Endothelial cell of umbilical vein (primary cell): Measurements from ENCODE around the gene POLR3G. TPM values are rescaled to one million over a fixed set of nuclear protein-coding genes. Genes with fewer than 3 reads are reported as not detected.

ENCODE experiments used
- BruUV-seq: library from RNA; stranded (reverse); fragments of 400-500 nt; replicated peaks from 2 replicates; lab custom pipeline; 2021; lab: Mats Ljungman, UMichigan
- CTCF ChIA-PET: fragments of 300-600, 350-600 bp; sonication (Branson Sonifier 250); formaldehyde crosslinking; loops from one replicate; lab custom pipeline; 2021; ENCODE audit warnings: antibody characterized with exemption, inconsistent platforms; lab: Charles Lee
- POLR2A ChIA-PET: fragments of 300-600, 350-600 bp; sonication (Branson Sonifier 250); formaldehyde crosslinking; loops from one replicate; lab custom pipeline; 2021; ENCODE audit warnings: antibody characterized with exemption, inconsistent platforms; lab: Charles Lee
- DNase-seq: peaks from one replicate; pipeline ENCODE4 v3.0.0-alpha.2; 2011; ENCODE audit warnings: low read depth, low spot score
- FAIRE-seq: peaks from 2 replicates; lab custom pipeline; 2011; peaks lifted over from hg19 to GRCh38; lab: Jason Lieb, UNC
- H2AFZ ChIP-seq: 2 replicates; pipeline ENCODE4 v1.6.0; 2012; ENCODE audit warnings: low read depth, low read length, control low read depth, inconsistent platforms
- H3K27ac ChIP-seq: 2 replicates; pipeline ENCODE4 v1.5.1; 2011; ENCODE audit warnings: low read depth, mild to moderate bottlenecking, control low read depth, low read length, moderate library complexity; ENCODE audit not compliant: insufficient read depth
- H3K27me3 ChIP-seq, 2 experiments: 2 replicates each; pipeline versions ENCODE4 v1.6.0 to v1.6.1; 2011; ENCODE audit warnings: low read length in 2 of 2, mixed read lengths in 1 of 2; ENCODE audit not compliant: control insufficient read depth in 2 of 2, insufficient read depth in 2 of 2
- H3K36me3 ChIP-seq, 2 experiments: 2 replicates in 1 of 2; 3 replicates in 1 of 2; pipeline ENCODE4 v1.5.1; 2011; ENCODE audit warnings: low read length in 2 of 2, mild to moderate bottlenecking in 1 of 2, moderate library complexity in 1 of 2; ENCODE audit not compliant: control insufficient read depth in 2 of 2, insufficient read depth in 2 of 2; ENCODE audit errors: extremely low read depth in 1 of 2
- H3K4me1 ChIP-seq: 3 replicates; pipeline ENCODE4 v1.5.1; 2011; ENCODE audit warnings: mild to moderate bottlenecking, low read length; ENCODE audit not compliant: control insufficient read depth, insufficient read depth; ENCODE audit errors: extremely low read depth
- H3K4me2 ChIP-seq: 2 replicates; pipeline ENCODE4 v1.6.1; 2011; ENCODE audit warnings: low read length, control low read depth, mixed read lengths; ENCODE audit not compliant: insufficient read depth
- H3K4me3 ChIP-seq, 3 experiments: fragments of 200-600 bp in 1 of 3; sonication (generic), shearing (Covaris generic) in 1 of 3; replicated peaks in 1 of 3; 2 replicates each; pipeline ENCODE4 v1.5.1; 2011 to 2016; ENCODE audit warnings: control low read depth in 3 of 3, low read length in 3 of 3, mild to moderate bottlenecking in 2 of 3, inconsistent platforms in 1 of 3, low read depth in 1 of 3, moderate library complexity in 1 of 3; ENCODE audit not compliant: insufficient read depth in 1 of 3
- H3K79me2 ChIP-seq: 2 replicates; pipeline ENCODE4 v1.6.0; 2012; ENCODE audit warnings: low read length, inconsistent platforms; ENCODE audit not compliant: control insufficient read depth, insufficient read depth
- H3K9ac ChIP-seq: replicated peaks from 2 replicates; pipeline ENCODE3; 2011; ENCODE audit warnings: low read length, control low read depth; ENCODE audit not compliant: insufficient read depth; ENCODE audit errors: extremely low read depth
- H3K9me1 ChIP-seq: replicated peaks from 3 replicates; pipeline ENCODE4 v1.6.0; 2011; ENCODE audit warnings: mild to moderate bottlenecking, low read length; ENCODE audit not compliant: control insufficient read depth, insufficient read depth; ENCODE audit errors: extremely low read depth
- H3K9me3 ChIP-seq: replicated peaks from 2 replicates; pipeline ENCODE4 v1.5.1; 2012; ENCODE audit warnings: low read length, inconsistent platforms; ENCODE audit not compliant: control insufficient read depth, insufficient read depth
- H4K20me1 ChIP-seq: replicated peaks from 2 replicates; pipeline ENCODE3; 2011; ENCODE audit warnings: mild to moderate bottlenecking, low read length; ENCODE audit not compliant: control insufficient read depth, insufficient read depth; ENCODE audit errors: extremely low read depth
- EZH2 ChIP-seq: IDR thresholded peaks from 2 replicates; pipeline ENCODE4 v1.6.1; 2012; ENCODE audit warnings: borderline replicate concordance, low read depth, mild to moderate bottlenecking, moderate library complexity, low read length, inconsistent platforms; ENCODE audit not compliant: severe bottlenecking
- FOS ChIP-seq: IDR thresholded peaks from 2 replicates; pipeline ENCODE4 v1.6.1; 2011; ENCODE audit warnings: mild to moderate bottlenecking, low read length, moderate library complexity, borderline replicate concordance; ENCODE audit not compliant: insufficient read depth
- GATA2 ChIP-seq: IDR thresholded peaks from 2 replicates; pipeline ENCODE4 v1.7.0; 2011; ENCODE audit warnings: low read depth, mild to moderate bottlenecking, moderate library complexity, mixed read lengths, low read length; ENCODE audit not compliant: insufficient read length, insufficient read depth
- JUN ChIP-seq: IDR thresholded peaks from 2 replicates; pipeline ENCODE4 v1.6.1; 2011; ENCODE audit warnings: borderline replicate concordance, low read depth; ENCODE audit not compliant: insufficient read length, insufficient read depth
- MYC ChIP-seq: IDR thresholded peaks from one replicate; pipeline ENCODE4 v1.6.1; 2011; ENCODE audit warnings: mild to moderate bottlenecking, low read depth, low read length
- POLR2A ChIP-seq: IDR thresholded peaks from 2 replicates; pipeline ENCODE4 v1.6.1; 2012; ENCODE audit warnings: low read depth, mild to moderate bottlenecking, control low read depth, low read length
- POLR2AphosphoS5 ChIP-seq: IDR thresholded peaks from 2 replicates; pipeline ENCODE4 v1.6.1; 2012; ENCODE audit warnings: low read depth, mild to moderate bottlenecking, control low read depth, low read length, moderate library complexity; ENCODE audit not compliant: insufficient read depth
- dilution Hi-C: fragments of 300-500 bp; cut with MboI; formaldehyde crosslinking; loops from one replicate; pipeline ENCODE4 v1.15.0; 2019; ENCODE audit warnings: low sequenced_read_pairs; ENCODE audit not compliant: extremely low pct_ligation_motif_present
- intact Hi-C: fragments of 100-400 bp; cut with micrococcal nuclease; formaldehyde crosslinking; loops from one replicate; pipeline ENCODE4 v1.10.0; 2022
- polyA plus RNA-seq, 4 experiments: library from polyadenylated mRNA; depleted of rRNA in 3 of 4; stranded (reverse) in 3 of 4; unstranded in 1 of 4; fragments of >200 nt; gene quantifications; 2 replicates each; pipeline versions ENCODE4 v1.2.1 to v1.2.3, GENCODE V29; 2011 to 2012; ENCODE audit warnings: missing spikeins in 1 of 4
- total RNA-seq: library from RNA; stranded (reverse); gene quantifications from 2 replicates; pipeline ENCODE4 v1.2.3, GENCODE V29; 2021
- TF ChIP-seq, protein P1 (sequence below), 2 donors: IDR thresholded peaks; 1 replicate in 1 of 2; 2 replicates in 1 of 2; pipeline ENCODE4 v1.5.1; 2011; ENCODE audit warnings: low read length in 2 of 2, mild to moderate bottlenecking in 2 of 2, moderate library complexity in 2 of 2, control low read depth in 1 of 2, inconsistent platforms in 1 of 2, low read depth in 1 of 2; ENCODE audit not compliant: insufficient read depth in 1 of 2; ENCODE audit errors: extremely low read depth in 1 of 2
- TF ChIP-seq, protein P2 (sequence below): IDR thresholded peaks from 2 replicates; pipeline ENCODE4 v1.6.1; 2011; ENCODE audit not compliant: insufficient read depth, insufficient read length

Gene POLR3G
- total and polyA plus RNA-seq, 2 donors (not counting 3 experiments of a cell fraction or from before 2014, with no cell fraction given): 15.0 to 15.7 TPM

DNA sequence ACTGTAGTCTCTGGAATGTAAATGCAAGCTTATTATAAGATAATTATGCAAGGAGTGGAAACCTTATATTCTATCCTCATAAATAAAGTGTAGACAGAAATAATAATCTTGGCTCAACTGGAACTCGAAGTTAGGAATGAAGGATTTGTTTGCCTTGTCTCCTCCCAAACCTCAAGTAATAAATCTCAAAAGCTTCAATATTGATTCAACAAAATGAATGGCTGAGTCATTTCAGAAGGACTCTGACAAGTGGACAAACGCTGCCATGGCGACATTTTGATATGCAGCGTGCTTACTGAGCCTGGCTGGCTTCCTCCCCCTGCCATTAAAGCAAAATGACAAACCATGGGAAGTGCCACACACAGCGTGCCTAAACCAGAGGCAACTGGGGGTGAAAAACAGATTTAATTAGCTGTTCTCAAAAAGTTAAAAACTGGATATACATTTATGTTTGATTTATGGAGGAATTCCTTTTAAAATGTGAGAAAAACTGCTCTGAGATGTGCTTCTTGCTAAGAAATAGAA lies 73.5 kb downstream of the POLR3G start:
- no TSS peak for BruUV-seq
- Histone ChIP-seq H3K4me3 (no peak overlapping the region), H3K9me3 (no peaks in the 10 kb centered on the region), H3K9me1 (no peaks in the 10 kb centered on the region), H3K27ac (no peak overlapping the region), H4K20me1 (no peaks in the 10 kb centered on the region), H2AFZ (no peak overlapping the region), H3K36me3 (no peaks in the 10 kb centered on the region), H3K4me2 (no peak overlapping the region), H3K4me1 (no peaks in the 10 kb centered on the region), H3K9ac (no peak overlapping the region), H3K27me3 (peaks cover 13 to 23% of the 10 kb centered on the region in 2 experiments), H3K79me2 (no peaks in the 10 kb centered on the region)
- FAIRE-seq (no peak), DNase-seq (no peak)
- ChIA-PET CTCF (interaction anchor here (1.0 to 1.4 kb wide), 3 partner anchors 16 to 236 kb away, joined by 3 read pairs; no protein-coding TSS in a partner anchor), POLR2A (no interaction called here)
- dilution Hi-C loops (no loop called here), intact Hi-C loops (no loop called here)
- TF ChIP-seq, protein P1, sequence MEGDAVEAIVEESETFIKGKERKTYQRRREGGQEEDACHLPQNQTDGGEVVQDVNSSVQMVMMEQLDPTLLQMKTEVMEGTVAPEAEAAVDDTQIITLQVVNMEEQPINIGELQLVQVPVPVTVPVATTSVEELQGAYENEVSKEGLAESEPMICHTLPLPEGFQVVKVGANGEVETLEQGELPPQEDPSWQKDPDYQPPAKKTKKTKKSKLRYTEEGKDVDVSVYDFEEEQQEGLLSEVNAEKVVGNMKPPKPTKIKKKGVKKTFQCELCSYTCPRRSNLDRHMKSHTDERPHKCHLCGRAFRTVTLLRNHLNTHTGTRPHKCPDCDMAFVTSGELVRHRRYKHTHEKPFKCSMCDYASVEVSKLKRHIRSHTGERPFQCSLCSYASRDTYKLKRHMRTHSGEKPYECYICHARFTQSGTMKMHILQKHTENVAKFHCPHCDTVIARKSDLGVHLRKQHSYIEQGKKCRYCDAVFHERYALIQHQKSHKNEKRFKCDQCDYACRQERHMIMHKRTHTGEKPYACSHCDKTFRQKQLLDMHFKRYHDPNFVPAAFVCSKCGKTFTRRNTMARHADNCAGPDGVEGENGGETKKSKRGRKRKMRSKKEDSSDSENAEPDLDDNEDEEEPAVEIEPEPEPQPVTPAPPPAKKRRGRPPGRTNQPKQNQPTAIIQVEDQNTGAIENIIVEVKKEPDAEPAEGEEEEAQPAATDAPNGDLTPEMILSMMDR (IDR thresholded peaks at IDR 0.05; ENCODE audit: extremely low read depth in 1 of 2, insufficient read depth in 1 of 2, low read depth in 1 of 2, low read length in 2 of 2): no peak
- TF ChIP-seq POLR2AphosphoS5 (no peak), JUN (no peak)

DNA sequence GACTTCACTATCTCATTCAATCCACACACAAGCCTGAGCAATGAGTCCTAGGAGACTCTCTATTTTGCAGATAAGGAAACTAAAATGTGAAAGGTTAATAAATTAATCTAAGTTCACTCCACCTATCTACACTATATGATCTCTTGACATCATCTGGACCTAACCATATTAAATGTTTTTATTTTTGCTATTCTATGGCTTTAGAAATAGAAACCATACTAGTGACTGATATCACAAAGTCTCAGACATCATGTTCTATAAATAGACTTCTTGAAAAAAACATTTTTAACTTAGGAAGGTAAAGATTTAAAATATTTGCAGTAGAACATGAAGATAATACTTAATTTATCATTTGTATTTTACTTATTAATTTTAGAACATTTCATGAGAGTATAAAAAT lies 74.6 kb downstream of the POLR3G start:
- intact Hi-C loops: no loop called here
- no peaks in the 10 kb centered on the region for H4K20me1 ChIP-seq
- ChIA-PET POLR2A (no interaction called here), CTCF (interaction anchor here (1.2 kb wide), 1 partner anchor 235 kb away, joined by 3 read pairs; no protein-coding TSS in a partner anchor)
- no peak overlapping the region for H3K4me2 ChIP-seq
- H3K9me3 ChIP-seq: no peaks in the 10 kb centered on the region
- TF ChIP-seq MYC (no peak), JUN (no peak), GATA2 (no peak), POLR2AphosphoS5 (no peak), FOS (no peak), POLR2A (no peak), EZH2 (no peak)
- TF ChIP-seq, protein P2, sequence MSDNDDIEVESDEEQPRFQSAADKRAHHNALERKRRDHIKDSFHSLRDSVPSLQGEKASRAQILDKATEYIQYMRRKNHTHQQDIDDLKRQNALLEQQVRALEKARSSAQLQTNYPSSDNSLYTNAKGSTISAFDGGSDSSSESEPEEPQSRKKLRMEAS: no peak
- TF ChIP-seq, protein P1 (IDR thresholded peaks at IDR 0.05; ENCODE audit: extremely low read depth in 1 of 2, insufficient read depth in 1 of 2, low read depth in 1 of 2, low read length in 2 of 2): no peak
- DNase-seq (no peak), FAIRE-seq (no peak)
- H3K36me3 ChIP-seq: no peaks in the 10 kb centered on the region
- no peaks in the 10 kb centered on the region for H3K4me1 ChIP-seq
- H3K27ac ChIP-seq: no peak overlapping the region
- H3K9ac ChIP-seq: no peak overlapping the region
- dilution Hi-C loops: no loop called here
- H3K9me1 ChIP-seq: no peaks in the 10 kb centered on the region
- no peak overlapping the region for H2AFZ ChIP-seq
- no peaks in the 10 kb centered on the region for H3K79me2 ChIP-seq
- no TSS peak for BruUV-seq
- no peak overlapping the region for H3K4me3 ChIP-seq
- H3K27me3 ChIP-seq: peaks cover 16 to 27% of the 10 kb centered on the region in 2 experiments
